OCI-LY7 (cell line): ENCODE results near the gene CHCHD6. TPM values are rescaled to one million over a fixed set of nuclear protein-coding genes. Genes with fewer than 3 reads are reported as not detected.

Experiments used
- BruUV-seq: library from RNA; stranded (reverse); fragments of 400-500 nt; replicated peaks from 2 replicates; lab custom pipeline; 2021; lab: Mats Ljungman, UMichigan
- CTCF ChIA-PET: fragments of 300-600 bp; sonication (Branson Sonifier 250); formaldehyde crosslinking; loops from one replicate; lab custom pipeline; 2022; ENCODE audit warnings: antibody characterized with exemption; ENCODE audit not compliant: unreplicated experiment; lab: Charles Lee
- POLR2A ChIA-PET: fragments of 300-600 bp; sonication (Branson Sonifier 250); formaldehyde crosslinking; loops from one replicate; lab custom pipeline; 2022; ENCODE audit warnings: antibody characterized with exemption; lab: Charles Lee
- DNase-seq: peaks from one replicate; pipeline ENCODE4 v3.0.0-alpha.2; 2015; ENCODE audit warnings: low spot score
- H2AFZ ChIP-seq: fragments of 200-600 bp; sonication (generic), shearing (Covaris generic); 2 replicates; pipeline ENCODE4 v1.6.1; 2014; ENCODE audit warnings: mild to moderate bottlenecking, antibody characterized with exemption, low read length, moderate library complexity
- H3K27ac ChIP-seq: fragments of 200-600 bp; sonication (generic); 2 replicates; pipeline ENCODE4 v1.5.1; 2014; ENCODE audit warnings: mixed run types, low read depth, mild to moderate bottlenecking, moderate library complexity, low read length, inconsistent platforms; ENCODE audit not compliant: poor library complexity, severe bottlenecking
- H3K36me3 ChIP-seq: fragments of 200-600 bp; sonication (generic); 2 replicates; pipeline ENCODE4 v1.6.1; 2014; ENCODE audit warnings: mild to moderate bottlenecking, antibody characterized with exemption, low read length, moderate library complexity, mixed read lengths; ENCODE audit not compliant: insufficient read depth
- H3K4me1 ChIP-seq: fragments of 200-600 bp; sonication (generic); 2 replicates; pipeline ENCODE4 v1.5.1; 2014; ENCODE audit warnings: mild to moderate bottlenecking, low read length; ENCODE audit not compliant: insufficient read depth, poor library complexity, severe bottlenecking
- H3K4me2 ChIP-seq: fragments of 200-600 bp; sonication (generic); 2 replicates; pipeline ENCODE4 v1.6.1; 2014; ENCODE audit warnings: mild to moderate bottlenecking, low read length
- H3K4me3 ChIP-seq: fragments of 200-600 bp; sonication (generic); 2 replicates; pipeline ENCODE4 v1.5.1; 2014; ENCODE audit warnings: mild to moderate bottlenecking, low read depth, low read length; ENCODE audit not compliant: poor library complexity, severe bottlenecking
- H3K79me2 ChIP-seq: fragments of 200-600 bp; sonication (generic); 2 replicates; pipeline ENCODE4 v1.6.1; 2016; ENCODE audit warnings: low read depth, mild to moderate bottlenecking, low read length, moderate library complexity, mixed read lengths; ENCODE audit not compliant: insufficient read depth
- H3K9me2 ChIP-seq: fragments of 200-600 bp; sonication (generic); 2 replicates; pipeline ENCODE4 v1.6.1; 2016; ENCODE audit warnings: mild to moderate bottlenecking, low read length, mixed read lengths; ENCODE audit not compliant: insufficient read depth
- H3K9me3 ChIP-seq: fragments of 200-600 bp; sonication (generic); 2 replicates; pipeline ENCODE4 v1.6.1; 2014; ENCODE audit warnings: mild to moderate bottlenecking, mixed run types, low read length, mixed read lengths
- H4K20me1 ChIP-seq: fragments of 200-600 bp; sonication (generic); 2 replicates; pipeline ENCODE4 v1.6.1; 2014; ENCODE audit warnings: mild to moderate bottlenecking, antibody characterized with exemption, low read length, moderate library complexity, mixed read lengths; ENCODE audit not compliant: insufficient read depth
- EZH2phosphoT487 ChIP-seq: fragments of 200-600 bp; sonication (generic); IDR thresholded peaks from 2 replicates; pipeline ENCODE4 v1.6.1; 2018; ENCODE audit warnings: low read depth, borderline replicate concordance, mild to moderate bottlenecking, mixed run types, antibody characterized with exemption, low read length, moderate library complexity, mixed read lengths
- intact Hi-C: fragments of 100-400 bp; cut with micrococcal nuclease; formaldehyde crosslinking; loops from one replicate; pipeline ENCODE4 v1.10.0; 2022; ENCODE audit not compliant: unreplicated experiment
- total RNA-seq, 2 experiments: library from RNA; depleted of rRNA in 1 of 2; stranded (reverse); fragments of >200 nt in 1 of 2; shearing (Covaris generic) in 1 of 2; gene quantifications; 2 replicates each; pipeline ENCODE4 v1.2.3, GENCODE V29; 2014 to 2022
- TF ChIP-seq, protein P1 (sequence below): fragments of 200-600 bp; sonication (generic); conservative IDR thresholded peaks from 2 replicates; pipeline ENCODE4 v1.5.1; 2014; ENCODE audit warnings: mild to moderate bottlenecking, antibody characterized with exemption, low read length, moderate library complexity, mixed read lengths

Gene CHCHD6
- total RNA-seq, 2 experiments from 2014 or later: 14.7 to 21.2 TPM

DNA sequence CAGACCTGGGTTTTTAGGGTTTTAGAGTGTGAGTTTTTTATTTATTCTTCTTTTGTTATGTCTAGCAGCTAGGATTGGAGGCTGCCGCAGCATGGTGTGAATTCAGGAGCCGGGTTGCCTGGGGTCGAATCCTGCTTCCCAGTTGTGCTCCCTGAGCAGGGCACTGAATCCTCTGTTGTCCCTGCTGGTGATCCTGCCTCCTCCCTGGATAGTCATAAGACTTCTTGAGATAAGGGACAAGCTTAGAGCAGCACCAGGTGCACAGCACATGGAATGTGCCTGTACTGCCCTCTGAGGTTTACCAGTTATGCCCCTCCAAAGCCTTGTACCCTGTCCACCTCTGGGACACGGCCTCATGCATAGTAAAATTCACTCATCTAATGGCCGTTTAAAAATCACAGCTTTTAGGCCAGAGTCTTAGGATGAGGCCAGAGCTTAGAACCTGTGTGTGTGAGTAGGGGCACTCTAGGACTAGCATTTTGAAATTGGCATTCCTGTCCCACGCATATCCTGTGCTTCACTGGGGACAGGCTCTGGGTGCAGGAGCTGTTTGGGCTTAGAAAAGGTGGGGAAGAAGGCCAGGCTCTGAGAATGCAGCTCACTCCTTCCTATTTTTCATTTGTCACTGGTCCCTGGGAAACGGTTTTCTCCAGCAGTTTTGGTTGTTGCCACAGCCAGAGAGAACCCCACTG, 47.7 kb downstream of the CHCHD6 start:
- no peaks in the 10 kb centered on the region for H3K9me2 ChIP-seq
- no peaks in the 10 kb centered on the region for H3K36me3 ChIP-seq
- H3K4me2 ChIP-seq: no peak overlapping the region
- no peaks in the 10 kb centered on the region for H4K20me1 ChIP-seq
- no peak overlapping the region for H3K27ac ChIP-seq
- no peak for DNase-seq
- ChIA-PET POLR2A (interaction anchor here (0.7 to 1.0 kb wide), 2 partner anchors 38 to 363 kb away, joined by 3 to 7 read pairs; no protein-coding TSS in a partner anchor), CTCF (interaction anchor here (0.5 to 0.7 kb wide), 2 partner anchors 30 to 140 kb away, joined by 3 read pairs; no protein-coding TSS in a partner anchor)
- H3K4me3 ChIP-seq: no peak overlapping the region
- no peak overlapping the region for H2AFZ ChIP-seq
- TF ChIP-seq, protein P1, sequence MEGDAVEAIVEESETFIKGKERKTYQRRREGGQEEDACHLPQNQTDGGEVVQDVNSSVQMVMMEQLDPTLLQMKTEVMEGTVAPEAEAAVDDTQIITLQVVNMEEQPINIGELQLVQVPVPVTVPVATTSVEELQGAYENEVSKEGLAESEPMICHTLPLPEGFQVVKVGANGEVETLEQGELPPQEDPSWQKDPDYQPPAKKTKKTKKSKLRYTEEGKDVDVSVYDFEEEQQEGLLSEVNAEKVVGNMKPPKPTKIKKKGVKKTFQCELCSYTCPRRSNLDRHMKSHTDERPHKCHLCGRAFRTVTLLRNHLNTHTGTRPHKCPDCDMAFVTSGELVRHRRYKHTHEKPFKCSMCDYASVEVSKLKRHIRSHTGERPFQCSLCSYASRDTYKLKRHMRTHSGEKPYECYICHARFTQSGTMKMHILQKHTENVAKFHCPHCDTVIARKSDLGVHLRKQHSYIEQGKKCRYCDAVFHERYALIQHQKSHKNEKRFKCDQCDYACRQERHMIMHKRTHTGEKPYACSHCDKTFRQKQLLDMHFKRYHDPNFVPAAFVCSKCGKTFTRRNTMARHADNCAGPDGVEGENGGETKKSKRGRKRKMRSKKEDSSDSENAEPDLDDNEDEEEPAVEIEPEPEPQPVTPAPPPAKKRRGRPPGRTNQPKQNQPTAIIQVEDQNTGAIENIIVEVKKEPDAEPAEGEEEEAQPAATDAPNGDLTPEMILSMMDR: no peak
- no peak for TF ChIP-seq EZH2phosphoT487
- no TSS peak for BruUV-seq
- no peaks in the 10 kb centered on the region for H3K4me1 ChIP-seq
- no peaks in the 10 kb centered on the region for H3K79me2 ChIP-seq
- H3K9me3 ChIP-seq: no peaks in the 10 kb centered on the region
- intact Hi-C loops: loop anchor here (1.0 to 2.0 kb wide), 3 partner anchors 231 to 793 kb away; no protein-coding TSS in a partner anchor

DNA sequence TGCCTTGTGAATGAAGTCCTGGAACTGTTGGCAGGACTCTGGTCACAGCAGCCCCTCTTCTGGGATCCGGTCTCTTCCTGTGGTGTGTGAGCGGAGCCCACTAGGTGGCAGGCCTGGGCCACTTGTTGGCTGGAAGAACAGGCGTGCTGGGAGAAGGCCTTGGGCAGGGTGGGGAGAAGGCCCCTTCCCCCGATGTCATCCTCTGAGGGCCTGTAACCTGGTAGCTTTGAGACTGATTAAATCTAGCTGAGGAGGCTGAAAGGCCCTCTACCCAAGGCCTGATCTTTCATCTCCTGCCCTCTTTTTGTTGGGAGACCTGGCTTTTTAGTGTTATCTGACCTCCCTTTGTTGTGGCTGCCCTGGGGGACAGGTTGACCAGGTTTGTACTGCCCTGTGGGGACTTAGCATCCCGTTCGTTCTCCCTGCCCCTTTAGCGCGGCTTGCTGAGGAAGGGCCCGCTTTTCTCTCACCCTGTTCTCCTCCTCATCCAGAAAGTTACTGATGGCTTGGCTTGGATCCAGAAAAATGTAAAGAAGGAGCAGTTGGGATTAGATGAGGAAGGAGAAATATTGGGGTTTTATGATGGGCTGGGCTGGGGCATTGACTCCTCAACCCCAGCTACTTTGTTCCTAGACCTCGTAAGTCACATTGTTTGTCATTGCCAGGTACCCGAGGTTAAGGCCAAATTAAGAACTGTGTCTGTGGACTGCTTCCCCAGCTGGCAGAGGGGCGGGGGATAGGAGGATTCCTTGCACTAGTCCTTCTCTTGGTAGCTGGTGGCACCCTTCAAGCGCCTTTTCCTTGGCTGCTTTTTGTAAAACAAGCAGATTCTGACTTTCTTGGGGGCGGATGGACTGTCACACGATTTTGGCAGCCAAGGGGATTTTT, 48.5 kb downstream of the CHCHD6 start:
- no peaks in the 10 kb centered on the region for H3K4me1 ChIP-seq
- H3K27ac ChIP-seq: no peak overlapping the region
- ChIA-PET POLR2A (interaction anchor here (1.0 kb wide), 1 partner anchor 37 kb away, joined by 3 read pairs; no protein-coding TSS in a partner anchor), CTCF (interaction anchor here (0.5 kb wide), 1 partner anchor 49 kb away, joined by 3 read pairs; the partner anchor contains the start of gene CHCHD6)
- TF ChIP-seq EZH2phosphoT487: no peak
- TF ChIP-seq, protein P1: peak; percentile 86
- BruUV-seq: no TSS peak
- no peaks in the 10 kb centered on the region for H3K36me3 ChIP-seq
- H3K4me2 ChIP-seq: no peak overlapping the region
- H4K20me1 ChIP-seq: no peaks in the 10 kb centered on the region
- no peaks in the 10 kb centered on the region for H3K9me3 ChIP-seq
- no peak overlapping the region for H3K4me3 ChIP-seq
- H3K79me2 ChIP-seq: no peaks in the 10 kb centered on the region
- intact Hi-C loops: loop anchor here (1.0 to 2.0 kb wide), 3 partner anchors 230 to 792 kb away; no protein-coding TSS in a partner anchor
- peak; percentile 66 for DNase-seq
- no peaks in the 10 kb centered on the region for H3K9me2 ChIP-seq
- no peak overlapping the region for H2AFZ ChIP-seq
